ENCODE data around the gene NAP1L4.
A peak's percentile ranks its signal among the peaks of the same experiment; 100 is the strongest.

NAP1L4 gene

GRCh38 chr11:2933375-2934020, 58.6 kb downstream of the NAP1L4 start:
- TF ChIP-seq CTCF (IDR thresholded peaks at IDR 0.05; ENCODE audit: low read depth, low read length): no peak
- H3K4me3 ChIP-seq (ENCODE audit: low read depth, low read length): no peak overlapping the region
- peak; percentile 80 for DNase-seq (ENCODE audit: low read depth, low spot score)
- in situ Hi-C loops (cut with HindIII; ENCODE audit: low sequenced_read_pairs): no loop called here

GRCh38 chr11:2932850-2933251, 59.3 kb downstream of the NAP1L4 start:
- in situ Hi-C loops (cut with HindIII; ENCODE audit: low sequenced_read_pairs): no loop called here
- no peak overlapping the region for H3K4me3 ChIP-seq (ENCODE audit: low read depth, low read length)
- peak; percentile 81 for DNase-seq (ENCODE audit: low read depth, low spot score)
- no peak for TF ChIP-seq CTCF (IDR thresholded peaks at IDR 0.05; ENCODE audit: low read depth, low read length)

- in situ Hi-C loops (cut with HindIII; ENCODE audit: low sequenced_read_pairs): no loop called here
- TF ChIP-seq CTCF (IDR thresholded peaks at IDR 0.05; ENCODE audit: low read depth, low read length): no peak
- DNase-seq (ENCODE audit: low read depth, low spot score): no peak
- no peak overlapping the region for H3K4me3 ChIP-seq (ENCODE audit: low read depth, low read length)
Measured at GRCh38 chr11:2931771-2932738, 60.1 kb downstream of the NAP1L4 start.

GRCh38 chr11:2931420-2931746, 60.7 kb downstream of the NAP1L4 start:
- no peak for TF ChIP-seq CTCF (IDR thresholded peaks at IDR 0.05; ENCODE audit: low read depth, low read length)
- H3K4me3 ChIP-seq (ENCODE audit: low read depth, low read length): no peak overlapping the region
- DNase-seq (ENCODE audit: low read depth, low spot score): no peak
- in situ Hi-C loops (cut with HindIII; ENCODE audit: low sequenced_read_pairs): no loop called here

- TF ChIP-seq CTCF (IDR thresholded peaks at IDR 0.05; ENCODE audit: low read depth, low read length): peak; percentile 73
- peak; percentile 54 for DNase-seq (ENCODE audit: low read depth, low spot score)
- H3K4me3 ChIP-seq (ENCODE audit: low read depth, low read length): peak overlapping the region; percentile 41
- in situ Hi-C loops (cut with HindIII; ENCODE audit: low sequenced_read_pairs): no loop called here
Measured at GRCh38 chr11:2930704-2931419, 61.3 kb downstream of the NAP1L4 start.

GRCh38 chr11:2929950-2930703, 62.0 kb downstream of the NAP1L4 start:
- TF ChIP-seq CTCF (IDR thresholded peaks at IDR 0.05; ENCODE audit: low read depth, low read length): peak; percentile 40
- peak; percentile 76 for DNase-seq (ENCODE audit: low read depth, low spot score)
- peak overlapping the region; percentile 41 for H3K4me3 ChIP-seq (ENCODE audit: low read depth, low read length)
- in situ Hi-C loops (cut with HindIII; ENCODE audit: low sequenced_read_pairs): no loop called here
